Right atrium auricular region (tissue), 2 donors: ENCODE data around the gene HP1BP3. TPM values are rescaled to one million over a fixed set of nuclear protein-coding genes. Genes with fewer than 3 reads are reported as not detected.
A peak's percentile ranks its signal among the peaks of the same experiment; 100 is the strongest.

Experiments used
- DNase-seq: peaks from one replicate; pipeline ENCODE4 v3.0.0-alpha.2; 2019; ENCODE audit warnings: low spot score
- H3K27ac ChIP-seq, 2 donors: fragments of 200-600 bp; sonication (generic); 1 replicate in 1 of 2; 2 replicates in 1 of 2; pipeline ENCODE4 v1.5.1; 2016 to 2019
- H3K27me3 ChIP-seq, 2 donors: fragments of 200-600 bp; sonication (generic); one replicate each; pipeline versions ENCODE4 v1.5.1 to v1.6.0; 2017 to 2019
- H3K36me3 ChIP-seq: fragments of 200-600 bp; sonication (generic); one replicate; pipeline ENCODE4 v1.5.1; 2016
- H3K4me1 ChIP-seq, 2 donors: fragments of 200-600 bp; sonication (generic); one replicate each; pipeline versions ENCODE4 v1.5.1 to v1.6.0; 2017 to 2019
- H3K4me3 ChIP-seq, 2 donors: fragments of 200-600 bp; sonication (generic); 1 replicate in 1 of 2; 2 replicates in 1 of 2; pipeline ENCODE4 v1.5.1; 2017 to 2019; ENCODE audit warnings: mild to moderate bottlenecking in 1 of 2, moderate library complexity in 1 of 2
- H3K9me3 ChIP-seq, 2 donors: fragments of 200-600 bp; sonication (generic); one replicate each; pipeline ENCODE4 v1.5.1; 2019
- total RNA-seq, 2 donors: library from RNA; depleted of rRNA; stranded (reverse); fragments of >200 nt; gene quantifications; one replicate each; pipeline ENCODE4 v1.1.0, GENCODE V29; 2016
- TF ChIP-seq, protein P1 (sequence below), 2 donors: fragments of 200-600 bp; sonication (generic); IDR thresholded peaks; one replicate each; pipeline ENCODE4 v1.5.1; 2019; ENCODE audit warnings: antibody characterized with exemption in 2 of 2

Gene HP1BP3
- total RNA-seq, 2 donors from 2014 or later = 106 to 115 TPM

DNA sequence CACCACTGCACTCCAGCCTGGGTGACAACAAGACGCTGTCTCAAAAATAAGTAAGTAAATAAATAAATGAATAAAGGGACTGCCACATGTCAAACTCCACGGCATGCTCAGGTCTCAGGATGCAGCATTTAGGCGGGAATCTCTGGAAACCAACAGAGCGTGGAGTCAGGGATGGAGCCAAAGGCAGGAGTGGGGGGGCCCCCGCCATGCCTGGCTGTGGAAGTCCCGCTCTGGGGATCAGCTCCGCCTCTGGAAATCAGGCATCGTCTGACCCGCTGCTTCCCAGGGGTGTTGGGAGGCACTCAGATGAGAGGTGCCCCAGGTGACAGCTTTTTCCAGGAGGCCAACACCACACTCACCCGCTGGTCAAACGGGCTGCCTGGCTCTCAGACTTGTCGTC, 89.5 kb downstream of the HP1BP3 start:
- Histone ChIP-seq H3K27me3 (no peaks in the 10 kb centered on the region), H3K4me3 (no peak overlapping the region), H3K9me3 (no peaks in the 10 kb centered on the region), H3K36me3 (no peaks in the 10 kb centered on the region), H3K27ac (peak overlapping the region; percentile 71 to 83), H3K4me1 (peaks cover 0 to 13% of the 10 kb centered on the region in 2 donors)
- TF ChIP-seq, protein P1, sequence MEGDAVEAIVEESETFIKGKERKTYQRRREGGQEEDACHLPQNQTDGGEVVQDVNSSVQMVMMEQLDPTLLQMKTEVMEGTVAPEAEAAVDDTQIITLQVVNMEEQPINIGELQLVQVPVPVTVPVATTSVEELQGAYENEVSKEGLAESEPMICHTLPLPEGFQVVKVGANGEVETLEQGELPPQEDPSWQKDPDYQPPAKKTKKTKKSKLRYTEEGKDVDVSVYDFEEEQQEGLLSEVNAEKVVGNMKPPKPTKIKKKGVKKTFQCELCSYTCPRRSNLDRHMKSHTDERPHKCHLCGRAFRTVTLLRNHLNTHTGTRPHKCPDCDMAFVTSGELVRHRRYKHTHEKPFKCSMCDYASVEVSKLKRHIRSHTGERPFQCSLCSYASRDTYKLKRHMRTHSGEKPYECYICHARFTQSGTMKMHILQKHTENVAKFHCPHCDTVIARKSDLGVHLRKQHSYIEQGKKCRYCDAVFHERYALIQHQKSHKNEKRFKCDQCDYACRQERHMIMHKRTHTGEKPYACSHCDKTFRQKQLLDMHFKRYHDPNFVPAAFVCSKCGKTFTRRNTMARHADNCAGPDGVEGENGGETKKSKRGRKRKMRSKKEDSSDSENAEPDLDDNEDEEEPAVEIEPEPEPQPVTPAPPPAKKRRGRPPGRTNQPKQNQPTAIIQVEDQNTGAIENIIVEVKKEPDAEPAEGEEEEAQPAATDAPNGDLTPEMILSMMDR (IDR thresholded peaks at IDR 0.05) = no peak
- no peak for DNase-seq

DNA sequence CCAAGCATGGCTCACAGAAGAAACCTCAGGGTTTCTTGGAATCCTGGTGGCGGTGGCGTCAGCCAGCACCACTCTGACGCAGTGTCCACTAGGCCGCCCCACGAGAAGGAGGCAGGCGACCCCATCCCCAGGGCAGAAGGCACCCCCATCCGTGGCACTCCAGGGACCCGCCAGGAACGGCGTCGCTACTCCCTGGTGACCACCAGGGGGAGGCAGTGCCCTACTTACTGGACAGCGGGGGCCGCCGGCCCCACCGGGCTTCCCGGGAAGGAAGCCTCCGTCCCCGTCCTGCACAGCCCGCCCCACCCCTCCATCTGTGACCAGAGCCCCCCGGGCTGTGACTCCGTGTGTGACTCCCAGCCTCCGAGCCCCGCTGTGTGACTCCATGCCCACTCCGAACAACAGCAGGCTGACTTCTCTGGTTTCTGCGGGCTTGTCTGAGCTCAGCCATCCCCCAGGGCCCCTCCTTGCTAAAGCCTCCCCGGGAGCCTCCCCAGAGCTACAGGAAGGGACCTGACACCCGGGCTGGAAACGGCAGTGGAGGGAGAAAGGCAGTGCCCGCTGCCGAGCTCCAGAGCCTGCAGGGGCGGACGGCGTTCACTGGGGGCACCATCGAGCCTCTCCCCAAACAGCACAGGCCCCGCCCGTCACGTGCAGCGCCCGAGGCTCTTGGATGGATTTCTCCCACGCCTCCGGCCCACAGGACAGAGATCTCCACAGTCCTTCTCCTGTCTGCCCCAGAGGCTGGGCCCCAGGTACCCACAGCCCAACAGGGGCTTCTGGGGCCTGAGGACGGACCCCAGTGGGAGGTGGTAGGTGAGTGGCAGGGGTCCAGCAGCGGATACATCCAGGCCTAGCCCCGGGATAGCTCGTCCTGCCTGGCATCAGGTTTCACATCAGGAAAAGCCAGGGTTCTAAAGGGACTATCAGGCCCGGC, 90.4 kb downstream of the HP1BP3 start:
- peak; percentile 87 for DNase-seq
- peak overlapping the region; percentile 71 to 83 for H3K27ac ChIP-seq
- peaks cover 0 to 13% of the 10 kb centered on the region in 2 donors for H3K4me1 ChIP-seq
- TF ChIP-seq, protein P1 (IDR thresholded peaks at IDR 0.05) = peak; percentile 90 to 95
- no peaks in the 10 kb centered on the region for H3K27me3 ChIP-seq
- H3K4me3 ChIP-seq = peak overlapping the region; percentile 53 to 60
- no peaks in the 10 kb centered on the region for H3K36me3 ChIP-seq
- no peaks in the 10 kb centered on the region for H3K9me3 ChIP-seq

GRCh38 chr1:20695515-20695914, 91.6 kb downstream of the HP1BP3 start:
- Histone ChIP-seq H3K4me1 (peaks cover 0 to 13% of the 10 kb centered on the region in 2 donors), H3K9me3 (no peaks in the 10 kb centered on the region), H3K36me3 (no peaks in the 10 kb centered on the region), H3K27ac (no peak overlapping the region), H3K4me3 (no peak overlapping the region), H3K27me3 (no peaks in the 10 kb centered on the region)
- TF ChIP-seq, protein P1 (IDR thresholded peaks at IDR 0.05) = no peak
- no peak for DNase-seq

DNA sequence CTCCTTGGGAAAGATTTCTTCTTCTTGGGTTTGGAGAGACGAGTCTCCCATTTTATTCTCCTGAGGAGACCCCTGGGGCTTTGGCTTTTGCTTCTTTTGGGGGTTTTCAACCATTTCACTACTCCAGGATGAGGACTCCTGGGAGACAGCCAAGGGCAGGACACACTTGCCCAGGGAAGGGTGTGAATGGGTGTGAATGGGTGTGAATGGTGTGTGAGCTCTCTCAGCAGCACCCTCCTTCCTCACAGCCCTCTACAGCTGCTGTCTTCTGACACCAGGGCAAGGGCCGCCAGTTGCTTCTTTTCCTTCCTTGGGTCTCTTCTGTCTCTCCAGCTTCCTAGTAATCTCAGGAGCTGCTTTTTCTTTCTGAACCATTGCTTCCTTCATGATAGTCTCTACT, 93.5 kb downstream of the HP1BP3 start:
- H3K27ac ChIP-seq = no peak overlapping the region
- H3K4me3 ChIP-seq = no peak overlapping the region
- TF ChIP-seq, protein P1 (IDR thresholded peaks at IDR 0.05) = no peak
- H3K9me3 ChIP-seq = no peaks in the 10 kb centered on the region
- H3K4me1 ChIP-seq = peaks cover 0 to 13% of the 10 kb centered on the region in 2 donors
- H3K36me3 ChIP-seq = no peaks in the 10 kb centered on the region
- no peak for DNase-seq
- no peaks in the 10 kb centered on the region for H3K27me3 ChIP-seq

Other genes with a start within 250 kb of the HP1BP3 start
- gene FAM43B, start 234.7 kb downstream of the HP1BP3 start, total RNA-seq = 1 to 10 TPM; 1.4 to 1.7 TPM
- 1 to 10 TPM; 1.3 to 6.6 TPM for gene CDA, start 198.2 kb downstream of the HP1BP3 start, total RNA-seq
- 100 to 1,000 TPM; 173 to 174 TPM for gene PINK1, start 153.8 kb downstream of the HP1BP3 start, total RNA-seq
- 100 to 1,000 TPM; 147 to 152 TPM for gene DDOST, start 125.9 kb downstream of the HP1BP3 start, total RNA-seq
- gene KIF17, start 69.3 kb downstream of the HP1BP3 start, total RNA-seq = 1 to 10 TPM; 2.6 to 6.0 TPM
- under 1 TPM in 1 of 2 donors, not detected in 1; 0.63 TPM for gene SH2D5, start 54.6 kb downstream of the HP1BP3 start, total RNA-seq